ENCODE results near the gene SLC38A3.

SLC38A3 gene

GRCh38 chr3:50171540-50172301 lies 33.4 kb upstream of the SLC38A3 start:
- no peak for DNase-seq (ENCODE audit: extremely low read depth, insufficient read length)
- H3K36me3 ChIP-seq (ENCODE audit: control insufficient read depth, insufficient read depth, low read length): no peaks in the 10 kb centered on the region
- H3K27me3 ChIP-seq (replicated peaks; ENCODE audit: control insufficient read depth, insufficient read depth, low read length): no peaks in the 10 kb centered on the region; the same call in 1 of the 2 replicates
- no peak for TF ChIP-seq CTCF (IDR thresholded peaks at IDR 0.05; ENCODE audit: insufficient read depth, low read length, poor library complexity, severe bottlenecking)
- H3K4me3 ChIP-seq (replicated peaks; ENCODE audit: low read depth, low read length): no peak overlapping the region

- no peaks in the 10 kb centered on the region; the same call in 1 of the 2 replicates for H3K27me3 ChIP-seq (replicated peaks; ENCODE audit: control insufficient read depth, insufficient read depth, low read length)
- H3K4me3 ChIP-seq (replicated peaks; ENCODE audit: low read depth, low read length): no peak overlapping the region
- no peaks in the 10 kb centered on the region for H3K36me3 ChIP-seq (ENCODE audit: control insufficient read depth, insufficient read depth, low read length)
- DNase-seq (ENCODE audit: extremely low read depth, insufficient read length): no peak
- TF ChIP-seq CTCF (IDR thresholded peaks at IDR 0.05; ENCODE audit: insufficient read depth, low read length, poor library complexity, severe bottlenecking): no peak
Observed at GRCh38 chr3:50172626-50173220, 32.3 kb upstream of the SLC38A3 start.

- DNase-seq (ENCODE audit: extremely low read depth, insufficient read length): no peak
- Histone ChIP-seq H3K36me3 (ENCODE audit: control insufficient read depth, insufficient read depth, low read length) (no peaks in the 10 kb centered on the region), H3K27me3 (replicated peaks; ENCODE audit: control insufficient read depth, insufficient read depth, low read length) (no peaks in the 10 kb centered on the region; the same call in 1 of the 2 replicates), H3K4me3 (replicated peaks; ENCODE audit: low read depth, low read length) (no peak overlapping the region)
- TF ChIP-seq CTCF (IDR thresholded peaks at IDR 0.05; ENCODE audit: insufficient read depth, low read length, poor library complexity, severe bottlenecking): no peak
Observed at GRCh38 chr3:50173685-50174516, 31.2 kb upstream of the SLC38A3 start.

GRCh38 chr3:50174517-50174895 lies 30.6 kb upstream of the SLC38A3 start:
- no peak overlapping the region for H3K4me3 ChIP-seq (replicated peaks; ENCODE audit: low read depth, low read length)
- TF ChIP-seq CTCF (IDR thresholded peaks at IDR 0.05; ENCODE audit: insufficient read depth, low read length, poor library complexity, severe bottlenecking): no peak

GRCh38 chr3:50174947-50175524 lies 30.0 kb upstream of the SLC38A3 start:
- TF ChIP-seq CTCF (IDR thresholded peaks at IDR 0.05; ENCODE audit: insufficient read depth, low read length, poor library complexity, severe bottlenecking): no peak
- Histone ChIP-seq H3K4me3 (replicated peaks; ENCODE audit: low read depth, low read length) (no peak overlapping the region), H3K36me3 (ENCODE audit: control insufficient read depth, insufficient read depth, low read length) (no peaks in the 10 kb centered on the region), H3K27me3 (replicated peaks; ENCODE audit: control insufficient read depth, insufficient read depth, low read length) (no peaks in the 10 kb centered on the region; the same call in 1 of the 2 replicates)
- no peak for DNase-seq (ENCODE audit: extremely low read depth, insufficient read length)

More at GRCh38 chr3:50174517-50174895, 30.6 kb upstream of the SLC38A3 start:
- H3K36me3 ChIP-seq (ENCODE audit: control insufficient read depth, insufficient read depth, low read length): no peaks in the 10 kb centered on the region
- DNase-seq (ENCODE audit: extremely low read depth, insufficient read length): no peak
- no peaks in the 10 kb centered on the region; the same call in 1 of the 2 replicates for H3K27me3 ChIP-seq (replicated peaks; ENCODE audit: control insufficient read depth, insufficient read depth, low read length)

All from GM06990 (cell line).